Kidney (tissue), 14 donors: Measurements from ENCODE around the gene TNKS2. TPM values are rescaled to one million over a fixed set of nuclear protein-coding genes. Genes with fewer than 3 reads are reported as not detected.

Experiments
- DNase-seq, 5 donors: peaks; one replicate each; pipeline ENCODE4 v3.0.0-alpha.2; 2013 to 2020
- FAIRE-seq: peaks from 2 replicates; lab custom pipeline; 2012; peaks lifted over from hg19 to GRCh38; lab: Jason Lieb, UNC
- H3K27ac ChIP-seq, 2 donors: one replicate each; pipeline ENCODE4 v1.7.0; 2013; ENCODE audit warnings: low read depth in 2 of 2, low read length in 2 of 2, inconsistent platforms in 1 of 2
- H3K27me3 ChIP-seq: one replicate; pipeline ENCODE4 v1.7.1; 2013; ENCODE audit warnings: low read length, inconsistent platforms; ENCODE audit not compliant: control insufficient read depth, insufficient read depth
- H3K36me3 ChIP-seq, 3 donors: one replicate each; pipeline versions ENCODE4 v1.7.0 to v1.7.1; 2013; ENCODE audit warnings: low read length in 3 of 3, control low read depth in 1 of 3, inconsistent platforms in 1 of 3; ENCODE audit not compliant: insufficient read depth in 3 of 3, control insufficient read depth in 2 of 3
- H3K4me1 ChIP-seq, 3 donors: one replicate each; pipeline versions ENCODE4 v1.7.0 to v1.7.1; 2013; ENCODE audit warnings: low read length in 3 of 3, inconsistent platforms in 1 of 3, low read depth in 1 of 3; ENCODE audit not compliant: control insufficient read depth in 2 of 3, insufficient read depth in 2 of 3
- H3K4me3 ChIP-seq, 3 donors: one replicate each; pipeline versions ENCODE4 v1.7.0 to v1.8.1; 2013; ENCODE audit warnings: low read length in 3 of 3, control low read depth in 1 of 3, inconsistent platforms in 1 of 3
- H3K9ac ChIP-seq, 3 donors: one replicate each; pipeline versions ENCODE4 v1.7.0 to v1.7.1; 2013; ENCODE audit warnings: low read length in 3 of 3, control low read depth in 1 of 3, inconsistent platforms in 1 of 3
- H3K9me3 ChIP-seq, 3 donors: one replicate each; pipeline versions ENCODE4 v1.7.0 to v1.7.1; 2013; ENCODE audit warnings: low read length in 3 of 3, control low read depth in 1 of 3, inconsistent platforms in 1 of 3; ENCODE audit not compliant: control insufficient read depth in 2 of 3, insufficient read depth in 1 of 3
- intact Hi-C: fragments of 100-400 bp; cut with DNase I; formaldehyde crosslinking; loops from one replicate; pipeline ENCODE4 v1.11.1; 2022
- polyA plus RNA-seq: library from polyadenylated mRNA; stranded (reverse); fragments of 350-450 nt; fragmentation: Illumina TruSeq; extraction: RNeasy Lipid Tissue Mini Kit (QIAGEN cat#74804); gene quantifications from one replicate; pipeline ENCODE4 v1.2.3, GENCODE V29; 2014; ENCODE audit warnings: low read depth, low replicate concordance; ENCODE audit not compliant: insufficient read depth
- total RNA-seq: library from RNA; stranded (reverse); fragmentation: NEBNext Ultra II Directional; extraction: Animal tissue kit (Norgen Biotek cat#: 25700); gene quantifications from one replicate; pipeline ENCODE4 v1.2.1, GENCODE V29; 2021
- TF ChIP-seq, protein P1 (sequence below): IDR thresholded peaks from 3 replicates; pipeline ENCODE4 v1.5.1; 2012; ENCODE audit warnings: mild to moderate bottlenecking, moderate library complexity, borderline replicate concordance; ENCODE audit not compliant: insufficient read depth; ENCODE audit errors: extremely low read depth
- donor health status: control.
- donor health status: control.
- donor health status: control.
- donor health status: control.
- donor health status: control.
- donor health status: DM: yes; HTN: yes; CAD: no.
- donor health status: Normal renal cell carcinoma (clear cell type).

TNKS2 gene
- total and polyA plus RNA-seq, 2 donors from 2014 or later = 7.4 to 31.6 TPM

DNA sequence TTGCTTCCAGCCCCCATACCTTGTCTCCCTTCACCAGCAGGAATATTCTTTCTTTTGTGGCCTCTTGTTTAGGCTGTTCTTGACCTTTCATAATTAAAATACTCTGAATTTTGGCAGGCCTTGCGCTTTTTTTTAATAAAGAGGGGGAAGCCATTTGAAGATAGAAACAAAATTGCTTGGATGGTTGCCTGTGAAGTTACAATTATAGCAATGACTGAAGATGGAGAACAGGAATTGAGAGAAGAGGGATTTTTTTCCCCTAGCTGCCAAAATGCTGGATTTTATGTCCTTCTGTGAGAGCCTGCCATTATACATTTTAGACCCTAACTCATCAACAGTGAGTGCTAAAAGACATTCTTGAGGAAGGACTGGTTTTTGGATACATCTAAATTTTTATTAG is 86.3 kb downstream of the TNKS2 start:
- TF ChIP-seq, protein P1, sequence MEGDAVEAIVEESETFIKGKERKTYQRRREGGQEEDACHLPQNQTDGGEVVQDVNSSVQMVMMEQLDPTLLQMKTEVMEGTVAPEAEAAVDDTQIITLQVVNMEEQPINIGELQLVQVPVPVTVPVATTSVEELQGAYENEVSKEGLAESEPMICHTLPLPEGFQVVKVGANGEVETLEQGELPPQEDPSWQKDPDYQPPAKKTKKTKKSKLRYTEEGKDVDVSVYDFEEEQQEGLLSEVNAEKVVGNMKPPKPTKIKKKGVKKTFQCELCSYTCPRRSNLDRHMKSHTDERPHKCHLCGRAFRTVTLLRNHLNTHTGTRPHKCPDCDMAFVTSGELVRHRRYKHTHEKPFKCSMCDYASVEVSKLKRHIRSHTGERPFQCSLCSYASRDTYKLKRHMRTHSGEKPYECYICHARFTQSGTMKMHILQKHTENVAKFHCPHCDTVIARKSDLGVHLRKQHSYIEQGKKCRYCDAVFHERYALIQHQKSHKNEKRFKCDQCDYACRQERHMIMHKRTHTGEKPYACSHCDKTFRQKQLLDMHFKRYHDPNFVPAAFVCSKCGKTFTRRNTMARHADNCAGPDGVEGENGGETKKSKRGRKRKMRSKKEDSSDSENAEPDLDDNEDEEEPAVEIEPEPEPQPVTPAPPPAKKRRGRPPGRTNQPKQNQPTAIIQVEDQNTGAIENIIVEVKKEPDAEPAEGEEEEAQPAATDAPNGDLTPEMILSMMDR = no peak
- FAIRE-seq (no peak), DNase-seq (no peak)
- intact Hi-C loops = no loop called here
- H3K9me3 ChIP-seq = no peaks in the 10 kb centered on the region
- H3K36me3 ChIP-seq = no peaks in the 10 kb centered on the region
- H3K27me3 ChIP-seq = no peaks in the 10 kb centered on the region
- no peak overlapping the region for H3K9ac ChIP-seq
- no peak overlapping the region for H3K4me3 ChIP-seq
- H3K4me1 ChIP-seq = peaks cover 0 to 3% (median 3%) of the 10 kb centered on the region in 3 donors
- no peak overlapping the region for H3K27ac ChIP-seq

DNA sequence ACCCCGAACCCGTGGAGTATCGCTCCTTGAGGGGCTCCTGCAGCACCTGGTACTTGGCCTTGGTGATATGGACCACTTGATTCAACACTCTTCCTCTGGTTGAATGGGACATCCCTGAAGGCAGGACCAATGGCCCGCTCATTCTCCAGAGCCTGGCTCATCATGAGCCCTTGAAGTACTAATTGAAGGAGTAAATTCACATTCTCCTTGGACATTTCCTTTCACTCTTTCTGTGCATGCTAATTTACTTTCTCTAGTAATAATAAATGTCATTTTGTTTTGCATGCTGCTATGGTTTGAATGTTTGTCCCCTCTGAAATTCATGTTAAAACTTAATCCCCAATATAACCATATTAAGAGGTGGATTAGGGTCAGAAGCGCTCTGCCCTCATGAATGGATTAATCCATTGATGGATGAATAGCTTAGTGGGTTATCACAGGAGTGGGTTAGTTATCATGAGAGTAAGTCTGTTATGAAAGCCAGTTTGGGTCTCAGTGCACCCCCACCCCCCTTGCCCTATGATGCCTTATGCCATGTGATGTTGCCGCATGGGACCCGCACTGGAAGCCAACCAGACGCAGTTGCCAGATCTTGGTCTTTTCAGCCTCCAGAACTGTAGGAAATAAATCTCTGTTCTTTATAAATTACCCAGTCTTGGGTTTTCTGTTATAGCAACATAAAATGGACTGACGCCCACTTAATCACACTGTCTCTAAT is 87.3 kb downstream of the TNKS2 start:
- intact Hi-C loops = no loop called here
- Histone ChIP-seq H3K9me3 (no peaks in the 10 kb centered on the region), H3K4me1 (peaks cover 0 to 3% (median 3%) of the 10 kb centered on the region in 3 donors), H3K27ac (no peak overlapping the region), H3K4me3 (no peak overlapping the region), H3K9ac (no peak overlapping the region), H3K27me3 (no peaks in the 10 kb centered on the region), H3K36me3 (no peaks in the 10 kb centered on the region)
- FAIRE-seq (no peak), DNase-seq (no peak)
- TF ChIP-seq, protein P1 = no peak

DNA sequence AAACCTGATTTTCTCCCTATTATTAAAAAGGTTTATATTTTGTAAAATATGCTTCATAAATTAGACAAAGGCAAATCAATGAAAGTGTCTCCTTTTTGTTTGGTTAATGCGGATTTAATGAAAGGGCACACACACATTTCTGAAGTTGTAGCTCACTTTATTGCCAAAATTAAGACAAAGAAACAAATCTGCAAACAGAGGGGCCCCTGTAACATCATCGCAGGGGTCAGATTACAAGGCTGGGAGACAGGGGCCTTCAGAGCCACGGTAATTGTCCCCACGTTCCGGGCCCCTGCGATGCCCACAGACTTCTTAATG is 88.7 kb downstream of the TNKS2 start:
- DNase-seq (no peak), FAIRE-seq (no peak)
- H3K4me1 ChIP-seq = peaks cover 0 to 3% (median 3%) of the 10 kb centered on the region in 3 donors
- intact Hi-C loops = no loop called here
- no peaks in the 10 kb centered on the region for H3K9me3 ChIP-seq
- H3K36me3 ChIP-seq = no peaks in the 10 kb centered on the region
- peak overlapping the region in 1 of 3 donors; percentile 68 for H3K4me3 ChIP-seq
- H3K9ac ChIP-seq = no peak overlapping the region
- H3K27ac ChIP-seq = no peak overlapping the region
- no peaks in the 10 kb centered on the region for H3K27me3 ChIP-seq
- TF ChIP-seq, protein P1 = no peak
